ENCODE measurements around the gene ANO8.

GRCh38 chr19:17293605-17294004, 41.0 kb downstream of the ANO8 start:
- TF ChIP-seq CTCF (IDR thresholded peaks at IDR 0.05) (no peak), POLR2A (IDR thresholded peaks at IDR 0.05) (no peak), EP300 (IDR thresholded peaks at IDR 0.05) (no peak), POLR2AphosphoS5 (IDR thresholded peaks at IDR 0.05) (no peak)

Measured in stomach (tissue), 4 donors.